Tibial nerve (tissue), 4 donors: ENCODE measurements around the gene KLHL22. TPM values are rescaled to one million over a fixed set of nuclear protein-coding genes. Genes with fewer than 3 reads are reported as not detected.
"Not testable (repeated sequence)": the region's sequence is repeated elsewhere in the genome, so short reads cannot be mapped to it uniquely, and the experiment has no call there.

Experiments
- DNase-seq, 2 donors: peaks; one replicate each; pipeline ENCODE4 v3.0.0-alpha.2; 2019; ENCODE audit warnings: low spot score in 2 of 2
- H3K27ac ChIP-seq, 4 donors: fragments of 200-600 bp; sonication (generic) in 3 of 4; one replicate each; pipeline ENCODE4 v1.5.1; 2017 to 2019; ENCODE audit warnings: mild to moderate bottlenecking in 1 of 4
- H3K27me3 ChIP-seq, 2 donors: fragments of 200-600 bp; sonication (generic) in 1 of 2; one replicate each; pipeline versions ENCODE4 v1.5.1 to v1.6.0; 2017 to 2019
- H3K36me3 ChIP-seq, 3 donors: fragments of 200-600 bp; sonication (generic); one replicate each; pipeline ENCODE4 v1.5.1; 2018 to 2019
- H3K4me1 ChIP-seq, 4 donors: fragments of 200-600 bp; sonication (generic) in 3 of 4; one replicate each; pipeline ENCODE4 v1.5.1; 2017 to 2019
- H3K4me3 ChIP-seq, 4 donors: fragments of 200-600 bp; sonication (generic) in 3 of 4; one replicate each; pipeline ENCODE4 v1.5.1; 2017 to 2019; ENCODE audit warnings: mild to moderate bottlenecking in 1 of 4, moderate library complexity in 1 of 4
- H3K9me3 ChIP-seq, 4 donors: fragments of 200-600 bp; sonication (generic) in 3 of 4; one replicate each; pipeline ENCODE4 v1.5.1; 2017 to 2019
- CTCF ChIP-seq, 5 experiments: fragments of 200-600 bp in 3 of 5; fragments of 450-650 bp in 2 of 5; sonication (generic) in 3 of 5; IDR thresholded peaks; one replicate each; pipeline ENCODE4 v1.5.1; 2016 to 2019; ENCODE audit warnings: antibody characterized with exemption in 5 of 5, mild to moderate bottlenecking in 3 of 5, moderate library complexity in 2 of 5
- EP300 ChIP-seq, 2 donors: sonication (generic); formaldehyde crosslinking; IDR thresholded peaks; one replicate each; pipeline ENCODE4 v1.6.1; 2017; ENCODE audit warnings: antibody characterized with exemption in 2 of 2, mild to moderate bottlenecking in 1 of 2
- POLR2A ChIP-seq, 2 donors: fragments of 450-650 bp; IDR thresholded peaks; one replicate each; pipeline ENCODE4 v1.6.1; 2017; ENCODE audit warnings: antibody characterized with exemption in 2 of 2, mild to moderate bottlenecking in 2 of 2, moderate library complexity in 2 of 2
- WGBS, 2 donors: methylation state at CpG; one replicate each; pipeline ENCODE4 v1.1.5; 2018; 5-methylcytosine and 5-hydroxymethylcytosine counted together
- total RNA-seq, 4 donors: library from RNA; depleted of rRNA; stranded (reverse); fragments of >200 nt; gene quantifications; one replicate each; pipeline ENCODE4 v1.1.0, GENCODE V29; 2016

The KLHL22 gene
- total RNA-seq, 4 donors from 2014 or later = 31.6 to 50.4 (median 41.4) TPM

GRCh38 chr22:20451920-20452319 is 43.7 kb downstream of the KLHL22 start:
- Histone ChIP-seq H3K4me3 (no peak overlapping the region), H3K27me3 (no peaks in the 10 kb centered on the region), H3K36me3 (peaks cover 0 to 41% (median 0%) of the 10 kb centered on the region in 3 donors), H3K9me3 (no peaks in the 10 kb centered on the region), H3K27ac (no peak overlapping the region), H3K4me1 (peaks cover 0 to 11% (median 0%) of the 10 kb centered on the region in 4 donors)
- TF ChIP-seq POLR2A (IDR thresholded peaks at IDR 0.05) (no peak), CTCF (IDR thresholded peaks at IDR 0.05) (no peak), EP300 (IDR thresholded peaks at IDR 0.05) (no peak)
- no peak for DNase-seq
- WGBS, 2 donors = 60 to 84% methylated on average over 2 of the region's 2 CpGs

DNA sequence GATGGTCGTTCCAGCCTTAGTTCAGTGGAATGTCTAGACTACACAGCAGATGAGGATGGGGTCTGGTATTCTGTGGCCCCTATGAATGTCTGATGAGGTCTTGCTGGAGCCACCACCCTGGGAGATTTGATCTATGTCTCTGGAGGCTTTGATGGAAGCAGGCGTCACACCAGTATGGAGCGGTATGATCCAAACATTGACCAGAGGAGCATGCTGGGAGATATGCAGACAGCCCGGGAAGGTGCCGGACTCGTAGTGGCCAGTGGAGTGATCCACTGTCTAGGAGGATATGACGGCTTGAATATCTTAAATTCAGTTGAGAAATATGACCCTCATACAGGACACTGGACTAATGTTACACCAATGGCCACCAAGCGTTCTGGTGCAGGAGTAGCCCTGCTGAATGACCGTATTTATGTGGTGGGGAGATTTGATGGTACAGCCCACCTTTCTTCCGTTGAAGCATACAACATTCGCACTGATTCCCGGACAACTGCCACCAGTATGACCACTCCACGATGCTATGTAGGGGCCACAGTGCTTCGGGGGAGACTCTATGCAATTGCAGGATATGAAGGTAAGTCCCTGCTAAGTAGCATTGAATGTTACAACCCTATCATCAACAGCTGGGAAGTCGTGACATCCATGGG is 44.3 kb downstream of the KLHL22 start:
- DNase-seq, H3K27me3 ChIP-seq, H3K27ac ChIP-seq, H3K4me3 ChIP-seq, H3K9me3 ChIP-seq, H3K4me1 ChIP-seq: not testable (repeated sequence)
- H3K36me3 ChIP-seq = peaks cover 0 to 42% (median 0%) of the 10 kb centered on the region in 3 donors
- WGBS, 2 donors = 90 to 95% methylated on average over 15 of the region's 15 CpGs

DNA sequence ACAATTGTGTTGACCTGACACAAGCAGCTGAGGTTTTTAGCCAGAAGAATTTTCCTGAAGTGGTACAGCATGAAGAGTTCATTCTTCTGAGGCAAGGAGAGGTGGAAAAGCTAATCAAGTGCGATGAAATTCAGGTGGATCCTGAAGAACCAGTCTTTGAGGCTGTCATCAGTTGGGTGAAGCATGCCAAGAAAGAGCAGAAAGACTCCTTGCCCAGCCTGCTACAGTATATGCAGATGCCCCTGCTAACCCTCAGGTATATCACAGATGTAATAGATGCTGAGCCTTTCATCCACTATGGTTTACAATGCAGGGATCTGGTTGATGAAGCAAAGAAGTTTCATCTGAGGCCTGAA is 45.1 kb downstream of the KLHL22 start:
- H3K27ac ChIP-seq = no peak overlapping the region
- no peaks in the 10 kb centered on the region for H3K4me1 ChIP-seq
- no peaks in the 10 kb centered on the region for H3K9me3 ChIP-seq
- no peak overlapping the region for H3K4me3 ChIP-seq
- TF ChIP-seq POLR2A (IDR thresholded peaks at IDR 0.05) = no peak
- TF ChIP-seq EP300 (IDR thresholded peaks at IDR 0.05) = no peak
- no peak for TF ChIP-seq CTCF (IDR thresholded peaks at IDR 0.05)
- no peak for DNase-seq
- H3K36me3 ChIP-seq = peaks cover 0 to 49% (median 0%) of the 10 kb centered on the region in 3 donors
- H3K27me3 ChIP-seq = no peaks in the 10 kb centered on the region
- WGBS, 2 donors = 84 to 93% methylated on average over 1 of the region's 1 CpG

DNA sequence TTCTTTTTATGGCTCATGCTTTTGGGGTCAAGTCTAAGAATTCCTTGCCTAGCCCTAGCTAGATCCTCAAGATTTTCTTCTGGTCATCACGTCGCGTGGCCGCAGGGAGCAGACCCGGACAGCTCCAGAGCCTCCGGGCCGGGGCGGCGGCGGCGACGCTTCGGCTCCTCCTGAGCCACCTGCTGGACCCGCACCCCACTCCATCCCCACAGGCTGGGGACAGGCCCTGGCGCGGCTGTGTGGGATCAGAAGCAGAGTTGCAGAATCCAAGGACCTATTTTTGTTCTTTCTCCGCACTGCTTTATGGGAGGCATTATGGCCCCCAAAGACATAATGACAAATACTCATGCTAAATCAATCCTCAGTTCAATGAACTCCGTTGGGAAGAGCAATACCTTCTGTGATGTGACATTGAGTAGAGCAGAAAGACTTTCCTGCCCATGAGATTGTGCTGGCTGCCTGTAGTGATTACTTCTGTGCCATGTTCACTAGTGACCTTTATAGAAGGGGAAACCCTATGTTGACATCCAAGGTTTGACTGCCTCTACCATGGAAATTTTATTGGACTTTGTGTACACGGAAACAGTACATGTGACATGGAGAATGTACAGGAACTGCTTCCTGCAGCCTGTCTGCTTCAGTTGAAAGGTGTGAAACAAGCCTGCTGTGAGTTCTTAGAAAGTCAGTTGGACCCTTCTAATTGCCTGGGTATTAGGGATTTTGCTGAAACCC is 45.6 kb downstream of the KLHL22 start:
- H3K36me3 ChIP-seq = peaks cover 0 to 50% (median 0%) of the 10 kb centered on the region in 3 donors
- no peak for DNase-seq

DNA sequence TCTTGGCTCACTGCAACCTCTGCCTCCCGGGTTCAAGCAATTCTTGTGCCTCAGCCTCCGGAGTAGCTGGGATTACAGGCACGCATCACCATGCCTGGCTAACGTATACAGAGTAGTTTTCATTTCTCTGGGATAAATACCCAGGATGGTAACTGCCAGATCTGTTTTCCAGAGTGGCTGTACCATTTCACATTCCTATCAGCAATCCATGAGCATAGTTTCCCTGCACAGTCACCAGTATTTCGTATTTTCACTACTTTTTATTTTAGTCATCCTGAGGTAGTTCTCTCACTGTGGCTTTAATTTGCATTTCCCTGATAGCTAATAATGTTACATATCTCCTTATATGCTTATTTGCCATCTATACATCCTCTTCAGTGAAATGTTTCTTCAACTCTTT is 47.0 kb downstream of the KLHL22 start:
- no peaks in the 10 kb centered on the region for H3K9me3 ChIP-seq
- DNase-seq = no peak
- H3K4me1 ChIP-seq = no peaks in the 10 kb centered on the region
- no peak for TF ChIP-seq POLR2A (IDR thresholded peaks at IDR 0.05)
- TF ChIP-seq EP300 (IDR thresholded peaks at IDR 0.05) = no peak
- TF ChIP-seq CTCF (IDR thresholded peaks at IDR 0.05) = no peak
- no peaks in the 10 kb centered on the region for H3K27me3 ChIP-seq
- WGBS, 2 donors = 90% methylated on average over 5 of the region's 5 CpGs
- H3K4me3 ChIP-seq = no peak overlapping the region
- no peak overlapping the region for H3K27ac ChIP-seq
- H3K36me3 ChIP-seq = peaks cover 0 to 47% (median 0%) of the 10 kb centered on the region in 3 donors

More for the DNA sequence above, 45.6 kb downstream of the KLHL22 start:
- Histone ChIP-seq H3K27ac (no peak overlapping the region), H3K27me3 (no peaks in the 10 kb centered on the region), H3K4me3 (no peak overlapping the region), H3K4me1 (no peaks in the 10 kb centered on the region), H3K9me3 (no peaks in the 10 kb centered on the region)
- no peak for TF ChIP-seq POLR2A (IDR thresholded peaks at IDR 0.05)
- TF ChIP-seq EP300 (IDR thresholded peaks at IDR 0.05) = no peak
- TF ChIP-seq CTCF (IDR thresholded peaks at IDR 0.05) = no peak
- 93 to 97% methylated on average over 19 of the region's 19 CpGs for WGBS, 2 donors
